Measurements from ENCODE around the gene FASTK.

FASTK gene

DNA sequence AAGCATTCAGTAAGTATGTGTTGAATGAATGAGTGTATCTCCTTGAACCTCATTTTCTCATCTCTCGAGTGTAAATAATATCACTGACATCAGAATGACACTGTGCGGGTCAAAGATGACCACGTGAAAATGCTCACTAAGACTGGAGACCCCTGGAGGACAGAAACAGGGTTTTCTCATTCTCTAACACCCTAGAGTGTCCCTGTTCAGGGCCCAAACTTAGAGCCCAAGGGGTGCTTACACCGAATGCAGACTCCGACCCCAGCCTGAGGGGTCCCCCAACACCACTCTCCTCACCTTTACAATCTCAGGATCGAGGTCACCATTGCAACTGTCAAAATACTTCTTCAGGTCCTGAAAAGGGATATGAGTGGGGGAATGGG lies 24.3 kb downstream of the FASTK start:
- H3K36me3 Mint-ChIP-seq (ENCODE audit: low read depth) = peaks cover 5% of the 10 kb centered on the region
- H3K4me3 Mint-ChIP-seq = peak overlapping the region; percentile 94 to 95 (median 94)
- TF ChIP-seq, protein P1, sequence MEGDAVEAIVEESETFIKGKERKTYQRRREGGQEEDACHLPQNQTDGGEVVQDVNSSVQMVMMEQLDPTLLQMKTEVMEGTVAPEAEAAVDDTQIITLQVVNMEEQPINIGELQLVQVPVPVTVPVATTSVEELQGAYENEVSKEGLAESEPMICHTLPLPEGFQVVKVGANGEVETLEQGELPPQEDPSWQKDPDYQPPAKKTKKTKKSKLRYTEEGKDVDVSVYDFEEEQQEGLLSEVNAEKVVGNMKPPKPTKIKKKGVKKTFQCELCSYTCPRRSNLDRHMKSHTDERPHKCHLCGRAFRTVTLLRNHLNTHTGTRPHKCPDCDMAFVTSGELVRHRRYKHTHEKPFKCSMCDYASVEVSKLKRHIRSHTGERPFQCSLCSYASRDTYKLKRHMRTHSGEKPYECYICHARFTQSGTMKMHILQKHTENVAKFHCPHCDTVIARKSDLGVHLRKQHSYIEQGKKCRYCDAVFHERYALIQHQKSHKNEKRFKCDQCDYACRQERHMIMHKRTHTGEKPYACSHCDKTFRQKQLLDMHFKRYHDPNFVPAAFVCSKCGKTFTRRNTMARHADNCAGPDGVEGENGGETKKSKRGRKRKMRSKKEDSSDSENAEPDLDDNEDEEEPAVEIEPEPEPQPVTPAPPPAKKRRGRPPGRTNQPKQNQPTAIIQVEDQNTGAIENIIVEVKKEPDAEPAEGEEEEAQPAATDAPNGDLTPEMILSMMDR (IDR thresholded peaks at IDR 0.05; ENCODE audit: unreplicated experiment in 3 of 3) = no peak
- H3K4me1 Mint-ChIP-seq = peaks cover 30% of the 10 kb centered on the region
- no peaks in the 10 kb centered on the region for H3K9me3 Mint-ChIP-seq
- peaks cover 15% of the 10 kb centered on the region for H3K27me3 Mint-ChIP-seq (ENCODE audit: low read depth)
- H3K27ac Mint-ChIP-seq = no peak overlapping the region

DNA sequence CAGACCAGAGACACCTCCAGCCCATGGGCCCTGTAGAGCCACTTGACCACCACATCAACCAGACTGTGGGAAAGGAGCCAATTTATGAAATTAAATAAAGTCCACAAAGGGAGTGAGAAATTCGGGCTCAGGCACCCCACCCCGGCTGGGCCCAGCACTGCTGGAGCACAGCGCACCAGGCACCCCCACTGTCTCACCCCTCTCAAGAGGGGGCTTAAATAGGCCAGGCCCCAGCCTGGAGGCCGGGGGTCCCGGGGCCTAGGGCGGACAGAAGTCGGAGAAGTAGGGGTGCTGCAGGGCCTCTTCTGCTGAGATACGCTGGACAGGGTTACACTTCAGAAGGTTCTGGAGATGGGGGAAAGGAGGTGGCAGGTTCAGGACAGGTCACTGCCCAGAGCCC lies 26.9 kb downstream of the FASTK start:
- H3K36me3 Mint-ChIP-seq (ENCODE audit: low read depth) = peaks cover 5% of the 10 kb centered on the region
- no peak overlapping the region for H3K27ac Mint-ChIP-seq
- TF ChIP-seq, protein P1 (IDR thresholded peaks at IDR 0.05; ENCODE audit: unreplicated experiment in 3 of 3) = no peak
- peaks cover 27% of the 10 kb centered on the region for H3K27me3 Mint-ChIP-seq (ENCODE audit: low read depth)
- H3K4me1 Mint-ChIP-seq = peaks cover 19% of the 10 kb centered on the region
- no peaks in the 10 kb centered on the region for H3K9me3 Mint-ChIP-seq
- no peak overlapping the region for H3K4me3 Mint-ChIP-seq

DNA sequence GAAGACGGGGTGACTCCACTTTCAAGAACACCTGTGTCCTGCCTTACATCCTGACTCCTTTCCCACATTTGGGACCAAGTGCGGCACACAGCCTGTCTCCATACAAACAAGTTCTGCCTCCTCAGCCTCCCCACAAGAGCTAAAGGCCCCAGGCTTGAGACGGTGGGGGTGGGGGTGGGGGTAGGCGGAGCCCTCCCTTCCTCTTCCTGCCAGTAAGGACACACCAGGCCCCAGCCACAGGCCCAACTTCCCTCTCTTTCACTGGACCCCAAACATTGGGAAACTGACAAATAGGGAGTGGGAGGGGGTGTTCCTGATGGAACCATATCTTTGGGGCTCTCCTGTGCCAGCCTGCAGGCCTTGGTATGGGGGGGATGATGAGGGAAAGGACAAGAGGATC lies 27.5 kb downstream of the FASTK start:
- Mint-ChIP-seq H3K4me1 (peaks cover 16% of the 10 kb centered on the region), H3K4me3 (no peak overlapping the region), H3K27me3 (ENCODE audit: low read depth) (peaks cover 31% of the 10 kb centered on the region), H3K36me3 (ENCODE audit: low read depth) (peaks cover 5% of the 10 kb centered on the region), H3K9me3 (no peaks in the 10 kb centered on the region), H3K27ac (no peak overlapping the region)
- TF ChIP-seq, protein P1 (IDR thresholded peaks at IDR 0.05; ENCODE audit: unreplicated experiment in 3 of 3) = no peak

DNA sequence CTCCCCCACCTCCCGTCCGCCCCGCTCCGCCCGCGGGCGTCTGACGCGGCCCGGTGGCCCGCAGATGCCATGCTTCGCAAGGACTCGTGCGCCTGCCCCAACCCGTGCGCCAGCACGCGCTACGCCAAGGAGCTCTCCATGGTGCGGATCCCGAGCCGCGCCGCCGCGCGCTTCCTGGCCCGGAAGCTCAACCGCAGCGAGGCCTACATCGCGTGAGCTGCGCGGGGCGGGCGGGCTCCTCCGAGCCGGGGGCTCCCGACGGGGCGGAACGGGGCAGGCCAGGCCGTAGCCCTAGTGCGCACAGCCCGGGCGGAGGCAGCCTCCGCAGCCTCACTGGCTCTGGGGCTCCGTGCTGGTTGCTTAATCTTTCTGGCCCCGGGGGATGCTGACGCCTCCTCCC lies 29.5 kb downstream of the FASTK start:
- Mint-ChIP-seq H3K9me3 (no peaks in the 10 kb centered on the region), H3K36me3 (ENCODE audit: low read depth) (peaks cover 5% of the 10 kb centered on the region), H3K4me1 (peaks cover 10% of the 10 kb centered on the region), H3K4me3 (no peak overlapping the region), H3K27me3 (ENCODE audit: low read depth) (peaks cover 19% of the 10 kb centered on the region), H3K27ac (no peak overlapping the region)
- TF ChIP-seq, protein P1 (IDR thresholded peaks at IDR 0.05; ENCODE audit: unreplicated experiment in 3 of 3) = no peak

DNA sequence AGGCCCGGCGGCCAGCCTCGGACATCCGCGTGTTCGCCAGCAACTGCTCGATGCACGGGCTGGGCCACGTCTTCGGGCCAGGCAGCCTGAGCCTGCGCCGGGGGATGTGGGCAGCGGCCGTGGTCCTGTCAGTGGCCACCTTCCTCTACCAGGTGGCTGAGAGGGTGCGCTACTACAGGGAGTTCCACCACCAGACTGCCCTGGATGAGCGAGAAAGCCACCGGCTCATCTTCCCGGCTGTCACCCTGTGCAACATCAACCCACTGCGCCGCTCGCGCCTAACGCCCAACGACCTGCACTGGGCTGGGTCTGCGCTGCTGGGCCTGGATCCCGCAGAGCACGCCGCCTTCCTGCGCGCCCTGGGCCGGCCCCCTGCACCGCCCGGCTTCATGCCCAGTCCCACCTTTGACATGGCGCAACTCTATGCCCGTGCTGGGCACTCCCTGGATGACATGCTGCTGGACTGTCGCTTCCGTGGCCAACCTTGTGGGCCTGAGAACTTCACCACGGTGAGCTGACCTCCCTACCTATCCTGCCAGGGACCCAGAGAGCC lies 31.6 kb downstream of the FASTK start:
- TF ChIP-seq, protein P1 (IDR thresholded peaks at IDR 0.05; ENCODE audit: unreplicated experiment in 3 of 3) = no peak
- Mint-ChIP-seq H3K4me3 (no peak overlapping the region), H3K27me3 (ENCODE audit: low read depth) (peaks cover 16% of the 10 kb centered on the region), H3K4me1 (peaks cover 10% of the 10 kb centered on the region), H3K36me3 (ENCODE audit: low read depth) (no peaks in the 10 kb centered on the region), H3K27ac (no peak overlapping the region), H3K9me3 (no peaks in the 10 kb centered on the region)

Data from nephron (organoid).